ENCODE results near the gene ECM1.

The ECM1 gene

DNA sequence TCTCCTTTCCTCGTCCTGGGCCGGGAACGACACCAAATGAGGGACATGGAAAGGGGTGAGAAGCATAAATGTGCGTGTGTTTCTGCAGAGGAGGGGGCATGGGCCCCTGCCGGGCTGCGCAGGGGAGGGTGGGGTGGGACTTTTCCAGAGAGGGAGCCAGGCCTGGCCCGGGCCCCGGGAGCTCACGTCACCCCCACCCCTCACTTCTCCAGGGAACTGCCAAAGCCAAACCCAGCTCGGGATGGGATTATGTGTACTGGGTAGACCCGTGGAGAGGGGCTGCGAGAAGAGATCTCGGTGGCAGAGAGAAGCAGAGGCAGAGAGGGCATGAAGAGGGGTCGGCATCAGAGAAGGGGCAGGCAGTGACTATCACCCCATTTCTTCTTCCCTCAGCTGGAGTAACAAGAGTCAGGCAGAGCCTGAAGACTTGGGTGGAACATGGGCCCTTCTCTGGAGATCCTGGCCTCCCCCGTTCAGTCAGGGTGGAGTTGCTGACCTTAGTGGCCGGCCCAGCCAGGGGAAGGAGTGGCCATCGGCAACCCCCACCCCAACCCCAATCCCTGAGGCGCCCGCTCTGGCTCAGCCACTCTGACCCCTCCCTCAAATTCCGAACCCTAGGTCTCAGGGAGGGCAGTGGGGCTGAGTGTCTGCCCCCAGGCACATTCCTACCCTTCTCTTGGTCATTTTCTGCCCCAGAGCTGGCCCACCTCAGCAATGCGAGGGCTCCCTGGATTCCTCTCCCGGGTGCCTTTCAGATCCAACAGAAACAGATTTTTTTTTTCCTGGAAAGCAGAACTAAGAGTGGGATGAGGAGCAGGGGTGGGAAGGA, 42.5 kb downstream of the ECM1 start:
- no peak for DNase-seq (ENCODE audit: insufficient read length, low spot score)
- TF ChIP-seq, protein P1, sequence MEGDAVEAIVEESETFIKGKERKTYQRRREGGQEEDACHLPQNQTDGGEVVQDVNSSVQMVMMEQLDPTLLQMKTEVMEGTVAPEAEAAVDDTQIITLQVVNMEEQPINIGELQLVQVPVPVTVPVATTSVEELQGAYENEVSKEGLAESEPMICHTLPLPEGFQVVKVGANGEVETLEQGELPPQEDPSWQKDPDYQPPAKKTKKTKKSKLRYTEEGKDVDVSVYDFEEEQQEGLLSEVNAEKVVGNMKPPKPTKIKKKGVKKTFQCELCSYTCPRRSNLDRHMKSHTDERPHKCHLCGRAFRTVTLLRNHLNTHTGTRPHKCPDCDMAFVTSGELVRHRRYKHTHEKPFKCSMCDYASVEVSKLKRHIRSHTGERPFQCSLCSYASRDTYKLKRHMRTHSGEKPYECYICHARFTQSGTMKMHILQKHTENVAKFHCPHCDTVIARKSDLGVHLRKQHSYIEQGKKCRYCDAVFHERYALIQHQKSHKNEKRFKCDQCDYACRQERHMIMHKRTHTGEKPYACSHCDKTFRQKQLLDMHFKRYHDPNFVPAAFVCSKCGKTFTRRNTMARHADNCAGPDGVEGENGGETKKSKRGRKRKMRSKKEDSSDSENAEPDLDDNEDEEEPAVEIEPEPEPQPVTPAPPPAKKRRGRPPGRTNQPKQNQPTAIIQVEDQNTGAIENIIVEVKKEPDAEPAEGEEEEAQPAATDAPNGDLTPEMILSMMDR (IDR thresholded peaks at IDR 0.05; ENCODE audit: insufficient read depth, missing control alignments), result no peak
- no peak for FAIRE-seq

DNA sequence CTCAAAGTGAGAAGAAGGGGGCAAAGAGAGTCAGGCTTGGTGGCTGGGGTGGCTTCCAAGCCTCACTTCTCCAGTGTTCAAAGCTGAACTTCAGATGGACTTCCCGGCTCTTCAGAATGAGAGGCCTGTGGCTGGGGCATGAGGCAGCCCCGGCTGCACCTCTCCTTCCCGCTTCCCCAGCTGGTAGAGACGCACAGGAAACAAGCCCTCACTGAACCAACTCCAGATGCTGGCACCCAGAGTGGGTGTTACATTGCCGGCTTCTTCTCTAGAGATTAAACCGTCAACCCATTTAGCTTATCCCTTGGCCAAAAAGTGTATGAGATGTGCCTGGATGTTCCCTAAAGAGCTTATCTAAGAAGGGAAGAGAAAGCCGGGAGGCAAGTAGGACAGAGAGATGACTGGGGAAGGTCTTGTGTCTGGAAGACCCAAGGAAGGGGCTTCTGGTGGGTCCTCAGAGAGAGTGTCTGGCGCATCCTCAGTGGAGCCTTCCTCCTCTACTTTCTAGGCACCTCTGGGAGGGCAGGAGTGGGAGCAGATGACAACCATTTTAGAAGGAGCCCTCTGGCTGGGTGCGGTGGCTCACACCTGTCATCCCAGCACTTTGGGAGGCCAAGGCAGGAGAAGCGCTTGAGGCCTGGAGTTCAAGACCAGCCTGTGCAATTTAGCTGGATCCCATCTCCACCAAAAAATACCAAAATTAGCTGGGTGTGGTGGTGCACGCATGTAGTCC, 43.3 kb downstream of the ECM1 start:
- TF ChIP-seq, protein P1 (IDR thresholded peaks at IDR 0.05; ENCODE audit: insufficient read depth, missing control alignments), result no peak
- FAIRE-seq (no peak), DNase-seq (ENCODE audit: insufficient read length, low spot score) (no peak)

DNA sequence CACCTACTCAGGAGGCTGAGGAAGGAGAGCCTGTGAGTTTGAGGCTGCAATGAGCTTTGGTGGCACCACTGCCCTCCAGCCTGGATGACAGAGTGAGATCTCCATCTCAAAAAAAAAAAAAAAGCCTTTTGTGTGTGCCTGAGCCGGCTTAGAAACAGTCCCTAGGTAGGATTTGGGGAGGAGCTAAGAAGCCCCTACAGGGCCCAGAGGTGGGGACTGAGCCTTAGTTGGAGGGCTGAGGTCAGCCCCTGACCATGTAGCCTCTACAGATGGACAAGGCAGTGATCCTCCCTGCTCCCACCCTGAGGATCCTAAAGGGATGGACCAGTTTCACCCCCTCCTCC, 43.8 kb downstream of the ECM1 start:
- TF ChIP-seq, protein P1 (IDR thresholded peaks at IDR 0.05; ENCODE audit: insufficient read depth, missing control alignments), result no peak
- DNase-seq (ENCODE audit: insufficient read length, low spot score), result no peak
- FAIRE-seq, result no peak

DNA sequence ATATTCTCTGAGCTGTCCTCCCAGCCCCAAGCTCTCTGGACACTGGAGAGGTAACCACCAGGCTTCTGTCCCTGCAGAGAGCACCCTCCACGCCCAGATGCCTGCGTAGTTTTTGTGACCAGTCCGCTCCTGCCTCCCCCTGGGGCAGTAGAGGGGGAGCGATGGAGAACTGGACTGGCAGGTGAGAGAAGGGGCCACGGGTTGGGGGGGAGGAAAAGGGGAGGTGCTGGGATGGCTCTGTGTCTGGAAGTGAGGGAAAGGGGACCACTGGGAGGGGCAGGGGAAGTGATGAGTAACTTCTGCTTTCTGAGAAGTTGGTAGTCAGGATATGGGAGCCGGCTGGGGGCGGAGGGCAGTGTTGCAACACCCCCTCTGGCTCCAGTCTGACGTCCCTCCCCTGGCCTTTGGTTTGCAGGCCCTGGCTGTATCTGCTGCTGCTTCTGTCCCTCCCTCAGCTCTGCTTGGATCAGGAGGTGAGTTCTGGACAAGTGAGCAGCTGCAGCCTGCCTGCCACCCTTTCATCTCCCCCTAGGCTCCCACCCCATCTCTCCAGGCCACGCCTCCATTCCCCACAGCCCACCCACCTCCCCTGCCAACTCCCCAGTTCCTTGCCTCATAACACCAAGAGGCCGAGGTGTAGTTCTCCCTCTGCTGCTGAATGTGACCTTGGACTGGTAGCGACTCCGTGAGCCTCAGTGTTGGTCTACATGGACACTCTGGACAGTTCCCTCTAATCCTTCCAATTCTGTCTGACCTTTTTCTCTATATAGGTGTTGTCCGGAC, 44.4 kb downstream of the ECM1 start:
- TF ChIP-seq, protein P1 (IDR thresholded peaks at IDR 0.05; ENCODE audit: insufficient read depth, missing control alignments), result no peak
- DNase-seq (ENCODE audit: insufficient read length, low spot score) (no peak), FAIRE-seq (no peak)

DNA sequence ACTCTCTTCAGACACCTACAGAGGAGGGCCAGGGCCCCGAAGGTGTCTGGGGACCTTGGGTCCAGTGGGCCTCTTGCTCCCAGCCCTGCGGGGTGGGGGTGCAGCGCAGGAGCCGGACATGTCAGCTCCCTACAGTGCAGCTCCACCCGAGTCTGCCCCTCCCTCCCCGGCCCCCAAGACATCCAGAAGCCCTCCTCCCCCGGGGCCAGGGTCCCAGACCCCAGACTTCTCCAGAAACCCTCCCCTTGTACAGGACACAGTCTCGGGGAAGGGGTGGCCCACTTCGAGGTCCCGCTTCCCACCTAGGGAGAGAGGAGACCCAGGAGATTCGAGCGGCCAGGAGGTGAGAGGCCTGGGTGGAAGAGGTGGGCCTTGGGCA, 45.0 kb downstream of the ECM1 start:
- DNase-seq (ENCODE audit: insufficient read length, low spot score), result no peak
- TF ChIP-seq, protein P1 (IDR thresholded peaks at IDR 0.05; ENCODE audit: insufficient read depth, missing control alignments), result no peak
- FAIRE-seq, result no peak

DNA sequence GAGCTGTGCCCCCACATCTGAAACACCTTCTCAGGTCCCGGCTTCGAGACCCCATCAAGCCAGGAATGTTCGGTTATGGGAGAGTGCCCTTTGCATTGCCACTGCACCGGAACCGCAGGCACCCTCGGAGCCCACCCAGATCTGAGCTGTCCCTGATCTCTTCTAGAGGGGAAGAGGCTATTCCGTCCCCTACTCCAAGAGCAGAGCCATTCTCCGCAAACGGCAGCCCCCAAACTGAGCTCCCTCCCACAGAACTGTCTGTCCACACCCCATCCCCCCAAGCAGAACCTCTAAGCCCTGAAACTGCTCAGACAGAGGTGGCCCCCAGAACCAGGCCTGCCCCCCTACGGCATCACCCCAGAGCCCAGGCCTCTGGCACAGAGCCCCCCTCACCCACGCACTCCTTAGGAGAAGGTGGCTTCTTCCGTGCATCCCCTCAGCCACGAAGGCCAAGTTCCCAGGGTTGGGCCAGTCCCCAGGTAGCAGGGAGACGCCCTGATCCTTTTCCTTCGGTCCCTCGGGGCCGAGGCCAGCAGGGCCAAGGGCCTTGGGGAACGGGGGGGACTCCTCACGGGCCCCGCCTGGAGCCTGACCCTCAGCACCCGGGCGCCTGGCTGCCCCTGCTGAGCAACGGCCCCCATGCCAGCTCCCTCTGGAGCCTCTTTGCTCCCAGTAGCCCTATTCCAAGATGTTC, 45.6 kb downstream of the ECM1 start:
- FAIRE-seq (no peak), DNase-seq (ENCODE audit: insufficient read length, low spot score) (no peak)
- TF ChIP-seq, protein P1 (IDR thresholded peaks at IDR 0.05; ENCODE audit: insufficient read depth, missing control alignments), result no peak
